Right atrium auricular region (tissue), 2 donors: Measurements from ENCODE around the gene ZNF74. TPM values are rescaled to one million over a fixed set of nuclear protein-coding genes. Genes with fewer than 3 reads are reported as not detected.
"Not testable (repeated sequence)": the region's sequence is repeated elsewhere in the genome, so short reads cannot be mapped to it uniquely, and the experiment has no call there.

Experiments
- DNase-seq: peaks from one replicate; pipeline ENCODE4 v3.0.0-alpha.2; 2019; ENCODE audit warnings: low spot score
- H3K27ac ChIP-seq, 2 donors: fragments of 200-600 bp; sonication (generic); 1 replicate in 1 of 2; 2 replicates in 1 of 2; pipeline ENCODE4 v1.5.1; 2016 to 2019
- H3K27me3 ChIP-seq, 2 donors: fragments of 200-600 bp; sonication (generic); one replicate each; pipeline versions ENCODE4 v1.5.1 to v1.6.0; 2017 to 2019
- H3K36me3 ChIP-seq: fragments of 200-600 bp; sonication (generic); one replicate; pipeline ENCODE4 v1.5.1; 2016
- H3K4me1 ChIP-seq, 2 donors: fragments of 200-600 bp; sonication (generic); one replicate each; pipeline versions ENCODE4 v1.5.1 to v1.6.0; 2017 to 2019
- H3K4me3 ChIP-seq, 2 donors: fragments of 200-600 bp; sonication (generic); 1 replicate in 1 of 2; 2 replicates in 1 of 2; pipeline ENCODE4 v1.5.1; 2017 to 2019; ENCODE audit warnings: mild to moderate bottlenecking in 1 of 2, moderate library complexity in 1 of 2
- H3K9me3 ChIP-seq, 2 donors: fragments of 200-600 bp; sonication (generic); one replicate each; pipeline ENCODE4 v1.5.1; 2019
- total RNA-seq, 2 donors: library from RNA; depleted of rRNA; stranded (reverse); fragments of >200 nt; gene quantifications; one replicate each; pipeline ENCODE4 v1.1.0, GENCODE V29; 2016
- TF ChIP-seq, protein P1 (sequence below), 2 donors: fragments of 200-600 bp; sonication (generic); IDR thresholded peaks; one replicate each; pipeline ENCODE4 v1.5.1; 2019; ENCODE audit warnings: antibody characterized with exemption in 2 of 2

Gene ZNF74
- total RNA-seq, 2 donors from 2014 or later: 5.6 to 6.3 TPM

DNA sequence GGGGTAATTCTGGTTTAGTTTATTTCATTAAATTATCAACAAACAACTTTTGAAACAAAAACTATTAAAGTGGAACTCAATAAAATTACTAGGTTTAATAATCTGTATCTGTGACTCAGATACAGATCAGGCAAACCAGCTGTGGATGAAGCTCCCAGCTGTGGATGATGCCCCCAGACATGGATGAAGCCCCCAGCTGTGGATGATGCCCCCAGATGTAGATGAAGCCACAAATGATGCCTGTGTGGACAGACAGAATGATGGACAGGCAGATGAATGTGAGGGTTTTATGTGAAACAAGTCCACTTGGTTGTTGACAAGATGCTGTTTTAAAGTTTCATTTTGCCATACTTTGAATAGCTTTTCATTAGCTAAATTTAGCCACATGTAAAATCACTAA lies 5.8 kb upstream of the ZNF74 start:
- Histone ChIP-seq H3K27me3 (no peaks in the 10 kb centered on the region), H3K27ac (no peak overlapping the region), H3K36me3 (no peaks in the 10 kb centered on the region), H3K4me3 (no peak overlapping the region), H3K4me1 (peaks cover 0 to 2% of the 10 kb centered on the region in 2 donors), H3K9me3 (no peaks in the 10 kb centered on the region)
- DNase-seq: no peak
- TF ChIP-seq, protein P1, sequence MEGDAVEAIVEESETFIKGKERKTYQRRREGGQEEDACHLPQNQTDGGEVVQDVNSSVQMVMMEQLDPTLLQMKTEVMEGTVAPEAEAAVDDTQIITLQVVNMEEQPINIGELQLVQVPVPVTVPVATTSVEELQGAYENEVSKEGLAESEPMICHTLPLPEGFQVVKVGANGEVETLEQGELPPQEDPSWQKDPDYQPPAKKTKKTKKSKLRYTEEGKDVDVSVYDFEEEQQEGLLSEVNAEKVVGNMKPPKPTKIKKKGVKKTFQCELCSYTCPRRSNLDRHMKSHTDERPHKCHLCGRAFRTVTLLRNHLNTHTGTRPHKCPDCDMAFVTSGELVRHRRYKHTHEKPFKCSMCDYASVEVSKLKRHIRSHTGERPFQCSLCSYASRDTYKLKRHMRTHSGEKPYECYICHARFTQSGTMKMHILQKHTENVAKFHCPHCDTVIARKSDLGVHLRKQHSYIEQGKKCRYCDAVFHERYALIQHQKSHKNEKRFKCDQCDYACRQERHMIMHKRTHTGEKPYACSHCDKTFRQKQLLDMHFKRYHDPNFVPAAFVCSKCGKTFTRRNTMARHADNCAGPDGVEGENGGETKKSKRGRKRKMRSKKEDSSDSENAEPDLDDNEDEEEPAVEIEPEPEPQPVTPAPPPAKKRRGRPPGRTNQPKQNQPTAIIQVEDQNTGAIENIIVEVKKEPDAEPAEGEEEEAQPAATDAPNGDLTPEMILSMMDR (IDR thresholded peaks at IDR 0.05): no peak

DNA sequence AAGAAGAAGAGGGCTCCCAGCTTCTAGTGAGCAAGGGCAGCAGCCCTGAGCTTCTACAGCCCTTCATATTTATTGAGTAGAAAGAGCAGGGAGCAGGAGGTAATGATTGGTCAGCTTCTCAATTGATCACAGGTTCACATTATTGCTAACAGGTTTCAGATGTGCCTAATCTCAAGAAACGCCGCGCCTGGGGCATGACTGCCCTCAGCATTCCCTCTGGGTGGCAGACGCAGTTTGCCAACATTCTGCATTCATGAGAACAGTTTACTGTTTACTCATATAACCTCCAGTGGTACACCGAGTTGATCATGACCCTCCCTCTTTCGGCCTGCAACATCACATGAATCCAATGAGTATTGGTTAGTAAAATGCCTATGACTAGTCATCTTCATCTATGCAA lies 4.7 kb upstream of the ZNF74 start:
- no peaks in the 10 kb centered on the region for H3K36me3 ChIP-seq
- DNase-seq: no peak
- no peak overlapping the region for H3K4me3 ChIP-seq
- H3K9me3 ChIP-seq: no peaks in the 10 kb centered on the region
- no peaks in the 10 kb centered on the region for H3K27me3 ChIP-seq
- peaks cover 0 to 6% of the 10 kb centered on the region in 2 donors for H3K4me1 ChIP-seq
- TF ChIP-seq, protein P1 (IDR thresholded peaks at IDR 0.05): no peak
- no peak overlapping the region for H3K27ac ChIP-seq

DNA sequence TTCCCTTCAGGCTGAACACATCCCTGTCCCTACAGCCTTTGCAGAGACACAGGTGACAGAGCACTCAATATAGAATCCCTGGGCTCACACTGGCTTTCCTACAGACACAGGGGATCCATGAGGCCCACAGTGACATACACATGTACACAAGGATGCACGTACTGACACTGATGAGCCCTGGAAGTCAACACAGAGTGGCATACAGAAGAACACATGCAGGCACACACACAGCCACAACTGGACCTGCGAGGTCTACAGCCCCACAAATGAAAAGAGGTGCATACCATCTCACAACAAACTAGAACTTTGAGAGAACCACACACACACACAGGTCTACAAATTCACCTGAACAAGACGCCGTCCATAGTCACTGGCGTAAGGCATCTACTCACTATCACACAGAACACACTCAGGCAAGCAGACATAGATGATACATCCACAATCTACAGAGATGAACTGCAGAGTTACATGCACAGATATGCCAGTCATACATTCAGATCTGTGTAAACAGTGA lies 3.5 kb upstream of the ZNF74 start:
- no peak for DNase-seq

DNA sequence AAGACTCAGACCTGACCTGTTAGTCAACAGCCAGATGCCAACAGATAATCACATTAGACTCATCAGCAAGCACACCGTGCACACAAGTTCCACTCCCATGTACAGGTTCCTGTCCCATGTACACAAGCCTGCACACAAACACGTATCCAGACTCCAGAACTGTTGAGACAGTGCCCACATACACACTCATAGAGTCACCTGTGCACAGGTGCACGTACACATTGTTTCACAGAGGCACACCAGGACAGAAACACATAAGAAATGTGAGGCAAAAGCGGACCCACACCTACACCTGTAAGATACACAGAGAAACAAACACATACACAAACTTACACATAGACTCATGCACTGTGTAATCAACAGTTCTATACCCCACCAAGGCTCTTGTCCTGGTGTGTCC lies 2.7 kb upstream of the ZNF74 start:
- H3K4me3 ChIP-seq: no peak overlapping the region
- TF ChIP-seq, protein P1 (IDR thresholded peaks at IDR 0.05): no peak
- H3K27me3 ChIP-seq: no peaks in the 10 kb centered on the region
- no peaks in the 10 kb centered on the region for H3K9me3 ChIP-seq
- peaks cover 0 to 19% of the 10 kb centered on the region in 2 donors for H3K4me1 ChIP-seq
- H3K27ac ChIP-seq: no peak overlapping the region
- DNase-seq: no peak
- no peaks in the 10 kb centered on the region for H3K36me3 ChIP-seq

More for the DNA sequence above, 3.5 kb upstream of the ZNF74 start:
- Histone ChIP-seq H3K36me3 (no peaks in the 10 kb centered on the region), H3K4me1 (peaks cover 0 to 18% of the 10 kb centered on the region in 2 donors), H3K4me3 (no peak overlapping the region), H3K27ac (no peak overlapping the region), H3K27me3 (no peaks in the 10 kb centered on the region), H3K9me3 (no peaks in the 10 kb centered on the region)
- TF ChIP-seq, protein P1 (IDR thresholded peaks at IDR 0.05): no peak

DNA sequence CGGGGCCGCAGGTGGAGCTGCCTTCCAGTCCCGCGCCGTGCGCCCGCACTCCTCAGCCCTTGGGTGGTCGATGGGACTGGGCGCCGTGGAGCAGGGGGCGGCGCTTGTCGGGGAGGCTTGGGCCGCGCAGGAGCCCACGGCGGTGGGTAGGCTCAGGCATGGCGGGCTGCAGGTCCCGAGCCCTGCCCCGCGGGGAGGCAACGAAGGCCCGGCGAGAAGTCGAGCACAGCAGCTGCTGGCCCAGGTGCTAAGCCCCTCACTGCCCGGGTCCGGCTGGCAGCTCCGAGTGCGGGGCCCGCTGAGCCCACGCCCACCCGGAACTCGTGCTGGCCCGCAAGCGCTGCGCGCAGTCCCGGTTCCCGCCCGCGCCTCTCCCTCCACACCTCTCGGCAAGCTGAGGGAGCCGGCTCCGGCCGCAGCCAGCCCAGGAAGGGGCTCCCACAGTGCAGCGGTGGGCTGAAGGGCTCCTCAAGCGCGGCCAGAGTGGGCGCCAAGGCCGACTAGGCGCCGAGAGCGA lies 1.5 kb upstream of the ZNF74 start:
- not testable (repeated sequence) for H3K36me3 ChIP-seq, H3K27ac ChIP-seq, H3K27me3 ChIP-seq, H3K9me3 ChIP-seq, DNase-seq, H3K4me3 ChIP-seq
- H3K4me1 ChIP-seq: peaks cover 0 to 19% of the 10 kb centered on the region in 2 donors

DNA sequence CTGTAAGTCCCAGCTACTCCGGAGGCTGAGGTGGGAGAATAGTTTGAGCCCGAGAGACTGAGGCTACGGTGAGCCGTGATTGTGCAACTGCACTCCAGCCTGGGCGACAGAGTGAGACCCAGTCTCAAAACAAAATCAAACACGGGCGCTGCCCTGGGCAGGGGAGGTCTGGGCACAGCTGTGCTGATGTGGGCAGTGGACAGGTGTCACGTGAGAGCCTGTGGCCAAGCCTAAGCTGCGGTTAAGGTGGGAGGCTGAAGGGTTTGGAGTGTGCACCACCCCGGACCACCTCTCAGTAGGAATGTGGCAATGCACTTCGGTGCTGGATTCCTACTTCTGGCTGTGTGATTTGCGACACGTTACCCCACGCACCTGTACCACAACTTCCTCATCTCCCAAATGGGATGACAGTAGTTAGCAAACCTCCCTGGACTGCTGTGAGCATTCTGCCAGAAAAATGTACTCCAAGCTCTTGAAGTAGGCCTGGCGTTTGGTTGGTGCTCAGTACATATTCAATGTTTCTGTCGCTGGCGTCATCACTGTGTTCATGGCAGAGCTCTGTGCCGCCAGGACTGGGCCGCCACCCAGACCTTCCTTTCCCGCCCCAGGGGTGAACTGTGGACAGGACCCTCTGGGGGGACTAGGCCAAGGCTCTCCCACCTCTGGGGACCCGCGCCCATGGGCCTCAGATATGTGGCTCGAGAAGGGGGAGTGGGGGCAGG lies 807 bp upstream of the ZNF74 start:
- Histone ChIP-seq H3K9me3 (no peaks in the 10 kb centered on the region), H3K27me3 (no peaks in the 10 kb centered on the region), H3K27ac (peak overlapping the region; percentile 66 to 74), H3K4me1 (peaks cover 0 to 19% of the 10 kb centered on the region in 2 donors), H3K36me3 (no peaks in the 10 kb centered on the region), H3K4me3 (peak overlapping the region; percentile 65 to 70)
- DNase-seq: no peak
- TF ChIP-seq, protein P1 (IDR thresholded peaks at IDR 0.05): no peak
